ENCODE results near the gene TMEM217.
"Not testable (repeated sequence)": the region's sequence is repeated elsewhere in the genome, so short reads cannot be mapped to it uniquely, and the experiment has no call there.

The TMEM217 gene

GRCh38 chr6:37257634-37258404 lies at the start of gene TMEM217, which contains the start of gene TBC1D22B:
TMEM217 (minus strand) TSS chr6:37258144; CDS start chr6:37219030, 39,114 bp downstream.
TBC1D22B (plus strand) TSS chr6:37257772; CDS start chr6:37257918, 146 bp downstream.
- DNase-seq: peak; percentile 90 to 92

DNA sequence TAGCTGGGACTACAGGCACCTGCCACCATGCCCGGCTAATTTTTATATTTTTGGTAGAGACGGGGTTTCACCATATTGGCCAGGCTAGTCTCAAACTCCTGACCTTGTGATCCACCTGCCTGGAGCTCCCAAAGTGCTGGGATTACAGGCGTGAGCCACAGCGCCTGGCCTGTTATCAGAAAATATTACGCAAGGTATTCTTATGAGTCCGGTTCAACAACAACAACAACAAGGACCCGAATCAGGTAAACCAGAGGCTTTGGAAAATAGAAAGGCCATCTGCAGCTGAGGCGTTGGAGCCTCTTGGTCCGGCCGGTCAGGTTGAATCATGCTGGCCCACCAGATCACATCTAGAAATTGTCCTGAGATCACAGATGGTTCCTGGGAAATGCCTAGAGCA lies 49.5 kb upstream of the TMEM217 start:
- DNase-seq: not testable (repeated sequence)

DNA sequence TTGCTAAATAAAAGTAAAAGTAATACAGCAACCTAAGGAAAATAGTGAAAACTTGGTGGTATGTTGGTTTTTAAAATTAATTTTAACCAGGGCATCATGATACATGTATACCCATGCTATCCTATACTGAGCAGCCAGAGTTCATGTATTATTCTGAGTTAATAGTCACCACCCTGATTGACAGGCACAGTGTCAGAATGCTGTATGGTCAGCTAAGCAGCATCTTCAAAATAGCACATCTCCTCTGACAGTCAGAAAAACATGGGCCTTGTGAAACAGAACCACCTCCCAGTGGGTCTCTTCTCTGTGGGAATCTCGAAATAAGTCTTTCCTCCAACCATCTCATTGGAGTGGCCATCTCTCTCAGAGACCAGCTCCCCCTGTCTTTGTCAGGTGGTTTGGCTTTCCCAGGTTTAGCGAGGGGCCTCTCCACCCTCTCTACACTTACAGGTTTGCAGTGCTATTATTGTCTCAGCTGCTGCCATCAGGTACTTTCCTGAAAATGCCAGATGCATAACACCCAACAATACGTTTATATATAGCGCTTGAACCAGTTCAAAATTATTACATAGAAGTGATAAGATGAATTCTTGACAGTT lies 48.8 kb upstream of the TMEM217 start:
- DNase-seq: no peak

GRCh38 chr6:37305841-37306425 lies 48.0 kb upstream of the TMEM217 start:
- DNase-seq: no peak

- DNase-seq: no peak
Observed at GRCh38 chr6:37304766-37305165, 46.8 kb upstream of the TMEM217 start.

DNA sequence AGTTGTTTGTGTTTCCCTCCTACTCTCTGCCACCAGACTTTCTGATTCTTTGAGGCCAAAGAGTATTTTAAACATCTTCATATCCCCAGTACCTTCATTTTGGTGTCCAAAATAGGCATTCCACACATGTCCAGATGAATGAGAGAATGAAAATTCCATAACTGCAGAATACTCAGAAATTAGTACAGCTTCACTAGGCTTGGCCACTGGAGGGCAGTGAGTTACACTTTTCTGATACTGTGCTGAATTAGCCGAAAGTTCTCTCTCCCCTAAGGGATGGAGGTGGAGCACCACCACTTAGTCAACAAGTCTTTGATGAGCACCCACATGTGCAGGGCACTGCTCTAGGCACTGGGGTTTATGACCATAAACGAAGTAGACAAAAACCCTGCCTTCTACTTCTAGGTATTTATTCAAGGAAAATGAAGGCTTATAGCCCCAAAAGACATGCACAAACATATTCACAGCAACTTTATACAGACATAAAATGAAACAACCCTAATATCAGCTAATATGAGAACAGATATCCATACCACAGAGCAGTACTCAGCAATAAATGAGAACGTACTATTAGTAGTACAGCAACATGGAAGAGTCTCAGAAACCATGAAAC lies 46.1 kb upstream of the TMEM217 start:
- no peak for DNase-seq

GRCh38 chr6:37303091-37303660 lies 45.2 kb upstream of the TMEM217 start:
- DNase-seq: no peak

GRCh38 chr6:37302086-37302686 lies 44.2 kb upstream of the TMEM217 start:
- DNase-seq: no peak

GRCh38 chr6:37299990-37300389 lies 42.0 kb upstream of the TMEM217 start:
- no peak for DNase-seq

DNA sequence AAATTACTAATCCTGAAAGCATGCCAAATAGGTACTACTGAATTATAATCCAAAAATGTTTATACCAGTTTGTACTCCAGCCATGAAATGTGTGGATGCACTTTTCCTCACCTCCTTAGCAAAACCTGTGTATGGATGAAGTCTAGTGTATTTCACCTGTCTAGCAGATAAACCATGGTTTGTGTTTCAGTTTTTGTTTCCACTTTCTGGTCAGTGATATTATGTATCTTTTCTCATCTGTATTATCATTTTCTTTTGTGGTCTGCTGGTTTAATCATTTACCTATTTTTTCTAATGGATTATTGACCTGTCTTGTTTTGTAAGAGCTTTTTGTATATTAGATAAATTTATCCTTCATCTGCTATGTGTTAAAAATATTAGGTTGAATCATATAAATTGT lies 41.0 kb upstream of the TMEM217 start:
- no peak for DNase-seq

- not testable (repeated sequence) for DNase-seq
Observed at GRCh38 chr6:37297637-37298036, 39.7 kb upstream of the TMEM217 start.

DNA sequence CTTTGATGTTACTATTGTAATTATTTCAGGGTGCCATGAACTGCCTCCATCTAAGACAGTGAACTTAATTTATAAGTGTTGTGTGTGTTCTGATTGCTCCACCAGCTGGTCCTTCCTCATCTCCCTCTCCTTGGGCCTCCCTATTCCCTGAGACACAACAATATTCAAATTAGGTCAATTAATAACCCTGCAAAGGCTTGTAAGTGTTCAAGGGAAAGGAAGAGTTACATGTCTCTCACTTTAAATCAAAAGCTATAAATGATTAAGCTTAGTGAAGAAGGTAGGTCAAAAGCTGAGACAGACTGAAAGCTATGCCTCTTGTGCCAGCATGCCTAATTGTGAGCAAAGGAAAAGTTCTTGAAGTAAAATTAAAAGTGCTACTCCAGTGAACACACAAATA lies 35.5 kb upstream of the TMEM217 start:
- no peak for DNase-seq

- no peak for DNase-seq
Observed at GRCh38 chr6:37289931-37290330, 32.0 kb upstream of the TMEM217 start.

DNA sequence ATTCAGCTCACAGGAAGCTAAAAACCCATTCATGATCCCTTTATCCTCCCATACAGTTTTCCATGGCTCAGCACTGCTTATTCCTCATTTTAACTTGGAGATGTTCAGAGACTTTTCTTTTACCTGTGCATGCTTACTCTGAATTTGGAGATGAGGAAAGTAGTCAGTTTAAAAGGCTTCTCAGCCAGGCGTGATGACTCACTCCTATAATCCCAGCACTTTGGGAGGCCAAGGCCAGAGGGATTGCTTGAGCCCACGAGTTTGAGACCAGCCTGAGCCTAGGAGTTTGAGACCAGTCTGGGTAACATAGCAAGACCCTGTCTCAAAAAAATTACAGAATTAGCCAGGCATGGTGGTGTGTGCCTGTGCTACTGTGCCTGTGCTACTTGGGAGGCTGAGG lies 30.3 kb upstream of the TMEM217 start:
- no peak for DNase-seq

- DNase-seq: no peak
Observed at GRCh38 chr6:37287519-37288157, 29.7 kb upstream of the TMEM217 start.

- DNase-seq: no peak
Observed at GRCh38 chr6:37285861-37286311, 27.9 kb upstream of the TMEM217 start.

- no peak for DNase-seq
Observed at GRCh38 chr6:37284781-37285180, 26.8 kb upstream of the TMEM217 start.

DNA sequence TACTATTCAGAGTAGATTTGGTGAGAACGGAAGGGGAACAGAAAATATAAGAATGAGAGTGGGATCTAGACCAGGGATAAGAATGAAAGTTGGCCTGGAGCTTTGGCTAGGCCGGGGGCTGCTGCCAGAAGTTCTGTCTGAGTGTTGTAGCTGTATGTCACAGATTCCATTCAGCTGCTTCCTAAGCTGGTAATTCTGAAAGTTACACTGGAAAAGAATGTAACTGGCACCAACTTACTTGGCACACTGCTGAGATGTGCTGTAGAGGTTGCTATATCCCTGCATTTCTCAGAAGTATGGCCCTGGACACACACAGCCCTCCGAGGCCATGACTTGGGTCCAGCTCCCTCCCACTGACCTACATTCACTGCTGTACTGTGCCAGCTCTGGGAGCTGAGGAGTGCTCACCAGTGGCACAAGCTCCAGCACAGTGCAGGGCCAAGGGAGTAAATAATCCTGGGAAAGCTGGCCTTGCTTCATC lies 25.8 kb upstream of the TMEM217 start:
- DNase-seq: no peak

GRCh38 chr6:37283268-37283667 lies 25.3 kb upstream of the TMEM217 start:
- DNase-seq: no peak

DNA sequence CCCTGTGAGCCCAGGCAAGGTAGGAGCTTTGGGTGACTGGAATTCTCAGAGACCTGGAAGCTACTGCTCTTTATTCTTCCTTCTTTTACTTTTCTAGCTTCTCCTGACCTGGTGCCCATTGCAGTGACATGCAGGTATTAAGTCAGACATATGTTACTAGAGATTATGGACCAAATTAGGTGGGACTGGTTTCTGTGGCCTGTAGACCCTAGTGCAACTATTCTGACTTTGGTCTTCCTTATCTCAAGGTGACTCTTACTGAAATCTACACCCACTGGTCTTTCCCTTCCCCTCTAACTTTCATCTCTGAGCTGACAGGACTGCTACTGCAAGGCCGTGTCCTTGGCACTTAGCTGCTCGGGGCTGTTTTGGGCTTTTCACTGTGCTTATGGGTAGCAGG lies 24.4 kb upstream of the TMEM217 start:
- no peak for DNase-seq

DNA sequence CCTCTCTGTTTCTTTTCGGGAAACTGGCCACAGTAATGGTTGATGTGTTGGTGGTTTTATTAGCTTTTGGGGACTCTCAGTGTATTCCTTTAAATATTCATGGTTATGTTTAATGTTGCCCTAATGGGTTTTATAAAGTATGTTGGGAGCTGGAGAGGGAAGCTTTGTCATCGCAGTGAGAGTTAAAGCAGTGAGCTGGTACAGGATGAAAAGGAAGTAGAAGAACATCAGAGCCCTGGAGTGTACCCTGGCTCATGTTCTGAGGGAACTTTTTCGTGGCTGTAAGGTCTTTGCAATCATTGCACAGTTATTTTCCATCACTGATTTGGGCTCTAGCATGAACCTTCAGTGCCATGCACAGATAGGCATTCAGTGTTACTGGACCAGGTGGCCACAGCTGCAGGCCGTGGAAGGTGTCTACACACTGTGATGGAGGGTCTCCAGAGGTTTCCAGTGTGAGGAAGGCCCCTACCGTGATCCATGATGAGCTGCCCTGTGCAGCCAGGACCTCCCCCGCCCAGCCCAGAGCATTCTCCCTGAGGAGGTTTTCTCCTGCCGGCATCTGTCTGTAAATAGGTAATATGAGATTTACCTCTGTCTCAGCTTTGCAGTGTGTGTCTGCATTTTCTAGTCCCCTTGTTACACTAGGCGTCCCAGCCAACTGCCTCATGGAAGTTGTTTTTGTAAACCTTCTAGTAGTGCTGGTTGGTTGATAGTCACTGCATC lies 22.4 kb upstream of the TMEM217 start:
- DNase-seq: no peak

Data from NCI-H1930 (cell line).